GM21737 (cell line): ENCODE results near the gene CCDC141.
A peak's percentile ranks its signal among the peaks of the same experiment; 100 is the strongest.
"Not testable (repeated sequence)": the region's sequence is repeated elsewhere in the genome, so short reads cannot be mapped to it uniquely, and the experiment has no call there.

Experiments used
- ATAC-seq: cut with Tn5 transposase; IDR thresholded peaks from one replicate; pipeline ENCODE4 v1.9.1; 2021; ENCODE audit warnings: mild to moderate bottlenecking, moderate library complexity; ENCODE audit not compliant: unreplicated experiment

CCDC141 gene

DNA sequence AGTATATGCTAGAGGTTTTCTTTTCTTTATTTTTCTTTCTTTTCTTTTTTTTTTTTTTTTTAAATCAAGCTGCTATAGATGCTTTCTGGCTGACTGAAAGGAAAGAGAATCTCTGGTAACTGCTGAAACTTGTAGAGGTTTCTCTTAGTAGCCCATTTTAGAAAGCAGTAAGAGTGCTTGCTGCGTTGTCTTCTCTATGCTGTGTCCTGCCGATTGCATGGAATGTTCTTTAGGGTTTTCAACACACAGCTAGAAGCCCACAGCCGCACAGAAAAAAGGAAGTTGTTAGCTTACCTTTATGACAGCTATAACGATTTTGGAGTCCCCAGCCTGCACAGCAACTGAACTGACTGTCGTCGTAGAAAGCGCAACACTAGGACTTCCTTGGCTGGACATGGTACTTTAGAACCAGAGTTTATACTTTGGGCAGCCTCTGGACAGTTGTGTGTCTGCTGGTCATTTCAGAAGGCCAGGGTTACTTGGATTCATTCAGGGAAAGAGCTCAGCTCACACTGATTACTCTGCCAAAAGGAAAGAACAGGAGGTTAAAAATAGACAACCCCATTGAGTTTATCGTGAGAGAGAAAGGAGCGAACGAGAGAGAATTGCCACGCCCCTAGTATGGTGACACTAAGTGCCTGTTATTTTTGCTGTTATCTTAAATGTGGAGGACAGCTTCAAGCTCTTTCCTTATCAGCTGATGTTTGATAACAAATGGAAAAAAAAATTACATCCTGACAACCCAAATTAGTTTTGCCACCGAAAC lies at the start of gene CCDC141:
Gene CCDC141, minus strand, starts transcription at position 592 of the 766 bp plus-strand sequence. Its CDS starts 196 bp downstream, at position 396.
- peak; percentile 76 for ATAC-seq

GRCh38 chr2:179098080-179098689 lies 48.2 kb upstream of the CCDC141 start:
- no peak for ATAC-seq

DNA sequence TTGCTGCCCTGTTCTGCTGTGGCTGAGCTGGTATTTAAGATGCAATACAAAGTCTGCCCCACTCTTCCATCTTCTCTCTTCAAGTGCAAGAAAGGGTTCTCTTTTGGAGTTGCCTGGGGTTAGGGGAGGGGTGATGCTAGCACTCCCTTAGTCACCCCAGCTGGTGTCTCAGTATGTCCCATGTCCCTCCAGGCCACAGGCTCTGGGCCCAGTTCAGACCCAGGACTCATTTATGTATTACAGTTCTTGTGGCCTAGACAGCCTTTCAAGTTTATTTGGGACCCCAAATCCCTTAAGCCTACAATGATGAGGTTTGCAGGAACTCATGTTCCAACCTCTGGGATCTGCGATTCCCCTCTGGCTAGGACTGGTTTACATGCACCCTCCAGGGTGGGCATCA lies 47.2 kb upstream of the CCDC141 start:
- no peak for ATAC-seq

DNA sequence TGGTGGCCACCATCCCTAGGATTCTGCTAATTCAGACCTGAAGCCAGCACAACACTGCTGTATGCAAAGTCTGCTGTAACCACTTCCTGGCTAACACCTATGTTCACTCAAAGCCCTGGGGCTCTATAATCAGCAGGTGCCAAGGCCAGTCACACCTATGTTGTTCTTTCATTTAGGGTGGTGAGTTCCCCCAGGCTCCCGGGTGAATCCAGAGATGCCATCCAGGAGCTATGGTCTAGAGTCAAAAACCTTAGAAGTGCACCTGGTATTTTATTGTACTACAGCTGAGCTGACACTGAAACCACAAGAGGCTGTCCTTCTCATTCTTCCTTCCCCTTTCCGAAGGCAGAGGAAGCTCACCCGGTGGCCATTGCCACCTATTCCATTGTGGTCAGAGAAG lies 46.2 kb upstream of the CCDC141 start:
- ATAC-seq = peak; percentile 99

DNA sequence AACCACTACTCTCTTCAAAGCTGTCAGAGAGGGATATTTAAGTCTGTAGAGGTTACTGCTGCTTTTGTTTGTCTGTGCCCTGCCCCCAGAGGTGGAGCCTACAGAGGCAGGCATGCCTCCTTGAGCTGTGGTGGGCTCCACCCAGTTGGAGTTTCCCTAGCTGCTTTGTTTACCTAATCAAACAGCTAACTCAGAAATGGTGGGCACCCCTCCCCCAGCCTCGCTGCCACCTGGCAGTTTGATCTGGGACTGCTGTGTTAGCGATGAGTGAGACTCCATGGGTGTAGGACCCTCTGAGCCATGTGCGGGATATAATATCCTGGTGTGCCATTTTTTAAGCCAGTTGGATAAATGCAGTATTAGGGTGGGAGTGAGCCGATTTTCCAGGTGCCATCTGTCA lies 43.0 kb upstream of the CCDC141 start:
- not testable (repeated sequence) for ATAC-seq

DNA sequence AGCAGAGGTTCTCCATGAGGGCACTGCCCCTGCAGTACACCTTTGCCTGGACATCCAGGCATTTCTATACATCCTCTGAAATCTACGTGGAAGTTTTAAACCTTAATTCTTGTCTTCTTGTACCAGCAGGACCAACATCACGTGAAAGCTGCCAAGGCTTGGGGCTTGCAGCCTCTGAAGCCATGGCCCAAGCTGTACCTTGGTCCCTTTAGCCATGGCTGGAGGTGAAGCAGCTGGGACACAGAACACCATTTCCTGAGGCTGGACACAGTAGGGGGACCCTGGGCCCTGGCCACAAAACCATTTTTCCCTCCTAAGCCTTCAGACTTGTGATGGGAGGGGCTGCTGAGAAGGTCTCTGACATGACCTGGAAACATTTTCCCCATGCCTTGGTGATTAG lies 32.8 kb upstream of the CCDC141 start:
- no peak for ATAC-seq

- ATAC-seq = no peak
These were observed 32.0 kb upstream of the CCDC141 start for GRCh38 chr2:179081954-179082353.

DNA sequence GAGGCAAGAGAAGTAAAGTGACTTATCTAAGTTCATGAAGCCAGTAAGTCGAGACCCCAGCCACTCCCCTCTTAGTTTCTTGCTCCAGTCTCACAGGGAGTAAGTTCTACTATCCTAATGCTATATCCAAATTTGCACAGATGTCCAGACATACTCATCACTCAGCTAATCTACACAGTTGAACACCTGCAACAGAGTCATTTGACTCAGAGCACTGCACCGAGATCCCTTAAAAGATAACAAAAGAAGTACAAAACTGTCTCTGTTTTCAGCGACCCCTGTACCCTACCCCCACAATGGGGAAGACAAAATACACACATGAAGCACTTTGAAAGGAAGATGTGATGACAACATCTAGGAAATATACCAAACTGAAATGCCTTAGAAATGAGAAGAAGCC lies 22.6 kb upstream of the CCDC141 start:
- no peak for ATAC-seq

DNA sequence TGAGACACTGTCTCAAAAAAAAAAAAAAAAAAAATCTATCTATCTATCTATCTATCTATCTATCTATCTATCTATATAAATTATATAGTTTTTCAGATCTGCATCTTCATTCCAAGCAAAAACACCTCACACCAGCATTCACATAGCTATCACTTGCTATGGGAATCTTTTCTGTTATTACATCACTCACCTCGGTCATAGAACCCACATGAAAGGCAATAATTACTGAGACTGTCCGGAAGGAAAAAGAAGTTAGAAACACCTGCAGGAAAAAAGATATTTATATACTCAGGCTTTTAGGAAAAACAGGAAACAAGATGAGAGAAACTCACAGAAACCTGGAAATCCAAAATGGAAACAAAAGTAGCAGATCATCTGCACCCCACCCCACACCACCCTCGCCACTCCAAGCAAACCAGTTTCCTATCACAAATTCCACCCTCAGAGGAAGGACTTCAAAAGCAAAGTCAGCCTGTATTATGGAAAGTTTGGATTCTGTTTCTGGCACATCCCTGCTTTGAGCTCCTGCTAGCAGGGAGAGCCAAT lies 21.9 kb upstream of the CCDC141 start:
- no peak for ATAC-seq

DNA sequence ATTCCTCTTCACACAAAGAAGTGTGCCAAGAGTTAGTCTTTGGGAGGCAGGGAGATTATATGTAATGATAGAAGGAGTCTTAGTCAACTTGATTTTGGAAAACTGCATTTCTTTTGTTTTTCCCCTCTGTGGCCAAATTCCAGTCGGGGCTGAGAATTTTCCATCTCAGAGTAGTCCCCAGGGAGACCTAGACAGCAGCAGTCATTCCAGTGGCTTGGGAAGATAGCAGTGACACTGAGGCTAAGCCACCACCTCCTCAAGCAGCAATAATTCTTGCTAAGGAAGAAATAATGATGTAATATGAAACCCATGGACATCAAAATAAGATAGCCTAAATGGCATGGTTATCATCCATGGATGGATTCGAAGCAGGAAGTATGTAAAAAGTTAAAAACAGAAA lies 21.0 kb upstream of the CCDC141 start:
- no peak for ATAC-seq

GRCh38 chr2:179069685-179070084 lies 19.7 kb upstream of the CCDC141 start:
- no peak for ATAC-seq

DNA sequence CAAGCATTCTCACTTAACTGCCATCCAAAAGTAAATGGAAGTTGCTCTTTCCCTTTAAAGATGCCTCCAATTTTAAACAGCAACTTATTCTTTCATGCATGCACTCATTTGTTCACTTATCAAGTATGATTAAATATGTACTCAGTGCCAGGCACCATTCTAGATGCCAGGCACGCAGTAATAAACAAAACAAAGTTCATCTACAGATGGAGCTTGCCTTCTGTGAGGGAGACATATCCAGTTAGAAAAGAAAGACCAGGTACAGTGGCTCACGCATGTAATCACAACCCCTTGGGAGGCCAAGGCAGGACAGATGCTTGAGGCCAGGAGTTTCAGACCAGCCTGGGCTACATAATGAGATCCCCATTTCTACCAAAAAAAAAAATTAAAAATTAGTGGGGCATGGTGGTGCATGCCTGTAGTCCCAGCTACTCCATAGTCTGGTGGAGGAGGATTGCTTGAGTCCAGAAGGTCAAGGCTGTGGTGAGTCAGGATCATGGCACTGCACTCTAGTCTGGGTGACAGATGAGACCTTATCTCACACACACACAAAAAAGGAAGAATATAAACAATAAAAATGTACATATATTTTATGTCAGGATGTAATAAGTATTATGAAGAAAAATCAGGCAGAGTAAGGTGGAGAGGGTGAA lies 19.2 kb upstream of the CCDC141 start:
- ATAC-seq = no peak

GRCh38 chr2:179059026-179059700 lies 9.2 kb upstream of the CCDC141 start:
- peak; percentile 71 for ATAC-seq

DNA sequence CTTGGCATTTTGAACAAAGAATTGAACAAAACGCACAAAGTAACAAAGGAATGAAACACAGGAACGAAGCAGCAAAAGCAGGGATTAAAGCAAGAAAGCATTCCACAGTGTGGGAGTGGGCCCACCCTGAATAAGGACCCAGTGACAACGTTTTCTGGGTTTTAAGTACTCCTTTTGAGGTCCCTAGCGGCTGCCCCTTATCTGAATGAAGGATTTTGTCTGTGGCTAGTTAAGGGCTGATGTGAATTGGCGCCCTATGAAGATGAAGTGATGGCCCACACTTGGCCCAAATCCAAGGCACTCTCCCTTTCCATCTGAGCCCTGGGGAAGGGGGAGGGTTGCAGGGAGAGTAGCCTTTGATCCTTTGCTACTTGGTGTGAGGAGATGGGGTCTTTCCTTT lies 7.8 kb upstream of the CCDC141 start:
- ATAC-seq = no peak

GRCh38 chr2:179053568-179053967 lies 3.6 kb upstream of the CCDC141 start:
- ATAC-seq = not testable (repeated sequence)

DNA sequence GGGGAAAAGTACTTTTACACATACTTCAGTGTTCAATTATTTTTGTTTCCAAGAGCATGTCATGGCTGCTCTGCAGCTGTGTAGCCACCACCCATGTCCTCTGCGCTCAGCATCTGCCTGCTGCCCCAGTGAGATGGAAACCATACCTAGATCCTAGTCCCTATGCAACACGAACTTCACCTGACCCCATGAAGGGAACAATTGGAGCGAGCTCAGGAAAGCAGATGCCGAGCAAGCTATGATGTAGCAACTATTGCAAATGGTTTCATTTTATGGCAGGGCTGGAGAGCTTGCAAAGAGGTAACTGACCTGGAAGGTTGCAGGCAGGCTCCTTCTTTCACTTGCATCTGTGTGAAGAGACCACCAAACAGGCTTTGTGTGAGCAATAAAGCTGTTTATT lies 1.3 kb upstream of the CCDC141 start:
- ATAC-seq = no peak

DNA sequence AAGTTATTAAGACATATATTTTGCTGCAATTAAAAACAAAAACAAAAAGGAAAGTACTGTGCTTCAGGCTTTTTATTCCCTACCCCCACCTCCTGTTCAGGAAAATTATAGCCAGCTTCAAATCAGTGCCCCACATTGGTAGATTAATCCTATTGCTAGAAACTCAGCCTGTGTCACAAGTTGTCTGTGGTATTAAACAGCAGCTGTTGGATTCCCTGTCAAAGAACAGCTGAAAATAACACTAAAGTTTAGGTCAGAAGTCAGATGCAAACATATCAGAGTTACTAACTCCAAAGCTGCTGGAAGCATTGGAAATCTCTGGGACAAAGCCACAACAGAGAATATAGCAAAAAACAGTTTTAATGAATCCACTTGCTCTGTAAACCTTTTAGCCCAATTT lies 818 bp upstream of the CCDC141 start:
- no peak for ATAC-seq

DNA sequence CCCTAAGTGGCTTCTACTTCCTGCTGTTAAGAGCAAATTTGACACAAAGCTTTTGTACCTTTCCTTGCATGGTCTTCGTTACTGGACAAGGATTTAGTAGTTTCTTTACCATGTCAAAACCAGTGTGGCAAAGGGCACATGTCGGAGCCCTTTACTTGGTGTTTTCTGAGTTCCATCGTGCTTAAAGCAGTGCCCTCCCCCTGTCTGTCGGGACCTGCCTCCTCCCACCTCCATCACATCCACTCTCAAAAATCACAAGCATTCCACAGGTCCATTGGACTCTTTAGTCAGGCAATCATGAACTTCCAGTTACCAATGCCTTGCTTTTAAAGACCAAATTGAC lies 763 bp downstream of the CCDC141 start:
- ATAC-seq = peak; percentile 38

DNA sequence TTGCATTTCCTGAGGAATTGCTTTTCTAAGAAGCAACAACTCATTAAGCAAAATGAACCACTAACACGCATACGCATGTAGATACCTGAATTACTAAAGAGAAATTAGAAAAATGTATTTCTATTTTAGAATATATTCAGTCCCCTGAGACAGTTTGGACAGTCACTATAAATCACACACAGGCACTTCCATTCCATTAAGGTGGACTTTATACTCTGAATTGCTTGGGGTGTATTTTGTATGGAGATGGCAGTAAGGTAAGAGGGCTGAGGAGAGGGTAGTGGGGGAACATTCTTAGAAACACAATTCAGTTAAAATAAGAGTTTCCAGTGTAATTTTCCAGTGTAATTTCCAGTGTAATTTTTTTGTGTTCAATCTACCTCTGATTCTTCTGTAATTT lies 1.8 kb downstream of the CCDC141 start:
- no peak for ATAC-seq

DNA sequence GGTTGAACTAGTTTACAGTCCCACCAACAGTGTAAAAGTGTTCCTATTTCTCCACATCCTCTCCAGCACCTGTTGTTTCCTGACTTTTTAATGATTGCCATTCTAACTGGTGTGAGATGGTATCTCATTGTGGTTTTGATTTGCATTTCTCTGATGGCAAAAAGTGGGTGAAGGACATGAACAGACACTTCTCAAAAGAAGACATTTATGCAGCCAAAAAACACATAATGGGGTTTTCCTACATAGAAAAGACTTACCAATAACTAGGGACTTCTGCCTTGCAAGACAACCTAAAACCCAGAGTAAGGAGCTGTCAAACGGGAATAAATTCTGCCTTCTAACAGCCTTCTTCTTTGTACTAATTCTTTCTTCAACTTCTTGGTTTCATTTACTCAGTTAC lies 4.3 kb downstream of the CCDC141 start:
- not testable (repeated sequence) for ATAC-seq

DNA sequence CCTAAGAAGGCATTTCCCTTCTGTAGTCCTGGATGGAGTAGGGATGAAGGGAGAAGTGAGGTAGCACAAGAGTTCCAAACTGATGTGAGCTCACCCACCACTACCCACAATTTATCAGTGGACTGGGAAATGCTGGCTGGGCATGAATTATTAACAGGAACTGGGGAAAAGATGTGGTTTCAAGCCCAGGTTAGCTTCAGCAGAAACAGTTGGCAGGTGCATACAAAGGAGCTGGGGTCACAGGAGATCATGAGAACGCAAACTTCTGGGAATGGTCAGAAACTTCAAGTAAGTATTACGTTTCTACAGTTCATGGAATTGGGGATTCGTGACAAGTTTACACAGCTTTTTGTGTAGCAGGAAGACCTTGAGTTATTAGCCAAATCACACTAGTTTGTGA lies 5.4 kb downstream of the CCDC141 start:
- ATAC-seq = no peak
